ENCODE measurements around the gene UAP1L1.
"Not testable (repeated sequence)": the region's sequence is repeated elsewhere in the genome, so short reads cannot be mapped to it uniquely, and the experiment has no call there.

The UAP1L1 gene

DNA sequence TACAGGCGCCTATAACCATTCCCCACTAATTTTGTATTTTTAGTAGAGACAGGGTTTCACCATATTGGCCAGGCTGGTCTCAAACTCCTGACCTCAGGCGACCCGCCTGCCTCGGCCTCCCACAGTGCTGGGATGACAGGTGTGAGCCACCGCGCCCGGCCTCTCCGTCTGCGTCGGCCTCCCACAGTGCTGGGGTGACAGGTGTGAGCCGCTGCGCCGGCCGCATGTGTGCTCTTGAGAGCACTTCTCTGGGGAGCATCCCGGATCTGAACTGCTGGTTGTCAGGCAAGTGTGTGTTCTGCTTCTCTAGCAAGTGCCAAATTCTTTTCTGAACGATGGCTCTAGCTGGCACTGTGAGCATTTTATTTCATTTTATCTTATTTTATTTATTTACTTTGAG, 19.8 kb upstream of the UAP1L1 start:
- DNase-seq = no peak

DNA sequence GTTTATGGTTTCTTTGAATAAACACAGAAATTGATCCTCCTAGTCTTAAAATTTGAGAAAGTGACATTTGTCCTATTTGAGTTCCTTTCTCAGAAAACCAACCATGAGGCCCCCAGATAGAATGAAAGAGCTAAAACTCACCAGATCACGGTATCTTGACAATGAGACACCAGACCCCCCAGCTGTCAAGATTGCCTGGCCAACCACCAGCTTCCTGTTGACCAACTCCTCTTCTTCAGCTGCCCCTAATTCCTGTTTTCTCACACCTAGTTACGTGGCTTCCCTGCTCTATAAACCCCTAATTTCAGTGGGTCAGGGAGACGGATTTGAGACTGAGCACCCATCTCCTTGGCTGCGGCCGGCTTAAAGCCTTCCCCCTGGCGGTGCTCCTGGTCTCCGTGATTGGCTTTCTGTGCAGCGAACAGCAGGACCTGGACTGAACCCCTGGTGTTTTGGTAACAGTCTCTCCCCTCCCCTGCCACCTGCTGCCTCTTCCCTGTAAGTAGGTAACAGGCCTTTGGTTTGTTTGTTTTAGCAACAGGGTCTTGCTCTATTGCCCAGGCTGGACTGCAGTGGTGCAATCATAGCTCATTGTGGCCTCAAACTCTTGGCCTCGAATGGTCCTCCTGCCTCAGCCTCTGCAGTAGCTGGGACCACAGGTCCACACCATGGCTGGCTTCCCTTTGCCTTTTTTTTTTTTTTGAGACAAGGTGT, 18.6 kb upstream of the UAP1L1 start:
- DNase-seq = peak; percentile 93

DNA sequence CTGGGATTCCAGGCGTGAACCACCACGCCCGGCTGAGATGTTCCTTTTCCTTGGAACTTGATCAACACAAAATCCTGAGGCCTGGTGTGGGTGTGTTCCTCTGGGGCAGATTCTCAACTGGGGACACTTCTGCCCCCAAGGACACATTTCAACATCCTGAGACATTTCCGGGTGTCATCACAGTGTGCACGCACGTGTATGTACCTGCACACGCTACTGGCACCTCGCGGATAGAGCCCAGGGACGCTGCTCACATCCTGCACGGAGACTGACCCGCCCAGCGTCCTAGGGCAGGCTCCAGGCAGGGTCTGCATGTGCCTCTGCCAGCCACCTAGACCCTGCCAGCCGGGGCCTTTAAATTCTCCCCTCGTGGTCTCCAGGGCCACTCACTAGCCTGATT, 14.9 kb upstream of the UAP1L1 start:
- no peak for DNase-seq

DNA sequence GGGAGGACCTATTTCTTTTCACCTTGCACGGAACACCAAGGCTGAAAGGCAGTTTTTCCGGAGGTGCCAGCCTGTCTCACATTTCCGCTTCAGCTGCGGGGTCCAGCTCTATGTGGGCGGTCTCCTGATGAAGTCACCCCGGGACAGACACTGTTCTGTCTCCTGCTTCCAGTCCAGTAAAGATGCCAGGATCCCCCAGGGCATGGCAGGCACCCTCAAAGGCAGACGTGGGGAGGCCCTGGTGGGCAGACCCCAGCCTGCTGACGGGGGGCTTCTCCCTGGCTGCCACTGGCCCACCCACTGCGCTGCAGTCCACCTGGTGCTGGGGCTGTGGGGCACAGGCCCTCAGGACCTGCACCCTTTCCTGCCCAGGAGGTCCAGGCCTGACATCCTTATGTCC, 14.5 kb upstream of the UAP1L1 start:
- not testable (repeated sequence) for DNase-seq

DNA sequence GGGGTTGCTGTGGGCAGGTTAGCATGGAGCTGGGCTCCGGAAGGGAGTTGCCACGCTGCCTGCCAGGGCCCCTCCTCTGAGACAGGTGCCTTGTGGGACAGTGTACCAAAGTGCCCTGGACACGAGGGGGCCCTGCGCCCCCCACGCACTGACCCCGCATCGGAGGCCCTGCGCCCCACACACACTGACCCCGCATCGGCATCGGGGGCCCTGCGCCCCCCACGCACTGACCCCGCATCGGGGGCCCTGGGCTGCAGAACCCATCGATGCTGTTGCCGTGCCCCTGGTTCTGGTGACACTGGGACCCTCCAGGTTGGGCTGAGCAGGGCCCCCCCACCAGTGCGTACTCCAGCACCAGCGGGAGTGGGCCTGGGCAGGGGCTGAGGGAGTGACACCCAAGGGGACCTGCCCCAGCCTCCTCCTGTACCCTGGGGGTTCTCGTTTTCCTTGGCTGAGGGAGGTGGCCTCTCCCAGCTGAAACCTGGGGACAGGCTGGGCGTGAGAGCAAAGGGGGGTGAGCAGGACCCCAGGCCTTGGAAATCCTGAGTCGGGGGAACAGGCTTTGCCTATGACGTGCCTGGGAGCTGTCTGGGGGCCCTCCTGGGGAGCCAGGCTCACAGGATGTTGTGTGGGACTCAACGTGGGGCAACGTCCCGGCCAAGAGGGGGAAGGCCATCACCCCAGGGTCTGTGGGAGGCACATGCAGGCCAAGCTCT, 13.8 kb upstream of the UAP1L1 start:
- no peak for DNase-seq

DNA sequence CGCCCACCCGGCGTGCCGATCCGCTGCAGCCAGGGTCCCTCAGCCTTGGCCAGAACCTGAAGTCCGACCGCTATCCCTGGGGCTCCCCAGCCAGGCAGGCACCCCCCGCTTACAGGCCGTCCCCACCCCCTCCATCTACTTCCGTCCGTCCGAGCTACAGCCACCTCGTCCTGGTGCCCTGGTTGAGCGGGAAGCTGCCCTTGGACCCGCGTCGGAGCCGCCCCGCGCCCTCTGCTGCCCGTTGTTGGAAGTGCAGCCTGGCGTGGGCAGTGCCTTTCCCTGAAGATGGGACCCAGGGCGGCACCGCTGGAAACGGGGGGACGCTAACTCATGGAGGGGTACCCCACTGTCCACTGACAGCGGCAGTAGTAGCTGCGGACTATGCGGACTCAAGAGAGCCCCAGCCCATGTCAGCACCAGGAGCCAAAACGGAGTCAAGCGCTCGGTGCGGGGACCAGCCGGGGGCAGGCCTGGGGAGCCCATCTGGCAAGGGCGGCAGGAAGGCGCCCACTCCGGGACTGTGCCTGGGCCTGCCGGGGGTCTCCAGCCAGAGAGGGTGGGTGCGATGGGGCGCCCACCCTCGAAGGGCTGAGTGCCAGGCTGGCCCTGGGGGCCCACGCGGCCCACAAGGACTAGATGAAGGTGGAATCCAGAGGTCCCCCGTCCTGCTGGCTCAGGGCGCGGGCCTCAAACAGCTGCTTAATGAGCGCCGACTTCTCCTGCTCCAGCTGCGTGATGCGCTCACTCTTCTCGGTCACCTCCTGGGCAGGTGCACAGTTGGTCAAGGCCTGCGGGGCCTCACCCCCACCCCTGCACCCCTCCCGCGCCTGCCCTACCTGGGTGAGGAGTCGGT, 13.1 kb upstream of the UAP1L1 start:
- peak; percentile 62 for DNase-seq

DNA sequence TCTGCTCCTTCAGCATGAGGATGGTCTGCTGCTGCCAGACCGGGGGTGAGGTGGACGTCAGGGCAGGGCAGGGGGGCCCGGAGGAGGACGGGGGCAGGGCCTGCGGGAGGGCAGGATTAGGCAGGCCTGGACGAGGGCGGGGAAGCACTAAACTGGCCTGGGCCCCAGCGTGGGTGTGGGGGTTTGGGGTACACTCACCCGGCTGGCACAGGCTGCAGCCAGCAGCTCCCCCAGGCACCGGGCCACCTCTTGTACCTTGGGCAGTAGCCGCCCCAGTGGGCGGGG, 12.5 kb upstream of the UAP1L1 start:
- no peak for DNase-seq

DNA sequence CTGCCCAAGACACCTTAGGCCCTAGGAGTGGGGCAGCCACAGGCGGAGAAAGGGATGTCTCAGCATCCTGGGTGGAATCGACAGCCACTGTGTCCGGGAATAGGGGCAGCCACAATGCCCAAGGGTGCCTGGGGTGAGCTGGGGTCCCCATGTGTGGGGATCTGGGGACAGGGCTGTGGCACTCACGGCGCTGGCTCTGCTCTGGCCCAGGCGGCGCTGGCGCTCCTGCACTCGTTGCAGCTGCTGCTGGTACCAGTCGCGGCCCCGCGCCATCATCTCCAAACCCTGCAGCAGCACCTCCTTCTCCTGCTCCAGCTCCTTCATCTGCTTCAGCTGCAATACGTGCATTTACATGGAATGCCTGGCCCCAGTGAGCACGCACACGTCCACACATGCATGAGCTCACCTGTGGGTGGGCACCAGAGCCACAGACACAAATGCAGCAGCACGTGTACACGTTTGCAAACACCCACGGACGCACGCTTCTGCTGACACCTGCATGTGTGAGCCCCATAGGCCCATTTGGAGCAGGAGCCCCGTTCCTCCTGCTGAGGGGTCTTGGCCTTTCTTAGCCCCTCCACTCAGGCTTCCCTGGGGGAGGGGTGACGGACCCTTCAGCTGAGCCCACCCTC, 11.9 kb upstream of the UAP1L1 start:
- DNase-seq = no peak

DNA sequence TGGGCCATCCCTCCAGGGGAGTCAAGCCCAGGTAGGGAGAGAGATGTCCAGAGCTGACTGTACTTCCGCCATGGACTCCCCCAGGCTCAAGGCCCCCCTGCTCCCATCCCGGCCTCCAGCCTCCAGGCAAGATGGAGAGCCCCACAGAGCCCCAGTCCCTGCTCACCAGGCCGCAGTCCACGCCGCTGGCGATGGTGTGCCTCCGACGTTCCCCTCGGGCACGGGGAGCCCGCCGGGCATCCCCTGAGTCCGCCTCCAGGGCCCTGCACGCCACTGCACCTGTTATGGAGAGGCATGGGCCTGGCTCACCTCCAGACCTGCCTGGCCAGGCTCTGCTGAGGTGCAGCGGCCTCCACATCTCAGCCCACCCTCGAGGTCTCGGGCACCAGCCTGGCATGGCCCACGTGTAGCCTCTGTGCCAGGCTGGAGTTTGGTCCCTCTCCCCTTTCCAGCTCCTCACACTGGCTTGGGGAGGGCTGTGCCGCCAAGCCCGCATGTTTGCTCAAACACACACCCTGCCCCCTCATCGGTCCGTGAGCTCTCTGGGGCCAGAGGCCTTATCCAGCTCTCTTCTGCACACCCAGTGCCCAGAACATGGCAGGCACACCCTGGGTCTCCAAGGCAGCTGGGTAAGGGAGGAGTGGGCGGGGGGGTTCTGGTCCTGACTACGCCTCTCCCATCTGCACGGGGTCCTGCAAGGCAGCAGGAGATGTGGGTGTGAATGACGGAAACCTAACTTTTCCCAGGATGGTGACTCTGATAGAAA, 11.0 kb upstream of the UAP1L1 start:
- DNase-seq = no peak

DNA sequence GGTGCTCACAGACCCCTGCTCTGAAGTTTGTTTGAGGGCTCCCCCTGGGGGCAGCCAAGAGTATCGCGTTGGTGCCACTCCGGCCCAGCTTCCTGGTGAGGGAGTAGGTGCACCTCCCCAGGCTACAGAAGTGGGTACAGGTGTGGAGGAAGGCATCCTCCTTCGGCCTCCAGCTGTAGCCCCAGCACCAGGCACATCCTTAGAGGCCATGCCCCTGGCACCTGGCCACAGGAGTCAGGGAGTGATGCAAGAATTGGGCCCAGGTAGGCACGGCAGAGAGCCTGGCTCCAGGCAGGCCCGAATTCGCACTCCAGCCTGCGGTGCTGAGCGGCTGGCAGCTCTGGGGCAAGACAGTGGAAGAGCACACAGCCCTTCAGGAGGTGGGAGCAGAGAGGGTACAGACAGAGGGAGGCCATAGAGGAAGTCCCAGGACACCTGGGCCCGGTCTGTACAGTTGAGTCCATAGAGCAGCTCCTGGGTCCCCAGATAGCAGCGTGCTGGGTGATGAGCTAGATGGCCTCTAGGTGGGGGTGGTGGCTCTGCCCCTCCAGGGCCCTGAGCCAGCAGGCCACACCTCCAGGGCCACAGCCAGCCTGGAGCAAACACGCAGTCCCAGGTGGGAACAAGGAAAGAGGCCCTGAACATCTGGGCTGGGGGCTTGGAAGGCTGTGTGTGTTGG, 9.3 kb upstream of the UAP1L1 start:
- peak; percentile 88 for DNase-seq

DNA sequence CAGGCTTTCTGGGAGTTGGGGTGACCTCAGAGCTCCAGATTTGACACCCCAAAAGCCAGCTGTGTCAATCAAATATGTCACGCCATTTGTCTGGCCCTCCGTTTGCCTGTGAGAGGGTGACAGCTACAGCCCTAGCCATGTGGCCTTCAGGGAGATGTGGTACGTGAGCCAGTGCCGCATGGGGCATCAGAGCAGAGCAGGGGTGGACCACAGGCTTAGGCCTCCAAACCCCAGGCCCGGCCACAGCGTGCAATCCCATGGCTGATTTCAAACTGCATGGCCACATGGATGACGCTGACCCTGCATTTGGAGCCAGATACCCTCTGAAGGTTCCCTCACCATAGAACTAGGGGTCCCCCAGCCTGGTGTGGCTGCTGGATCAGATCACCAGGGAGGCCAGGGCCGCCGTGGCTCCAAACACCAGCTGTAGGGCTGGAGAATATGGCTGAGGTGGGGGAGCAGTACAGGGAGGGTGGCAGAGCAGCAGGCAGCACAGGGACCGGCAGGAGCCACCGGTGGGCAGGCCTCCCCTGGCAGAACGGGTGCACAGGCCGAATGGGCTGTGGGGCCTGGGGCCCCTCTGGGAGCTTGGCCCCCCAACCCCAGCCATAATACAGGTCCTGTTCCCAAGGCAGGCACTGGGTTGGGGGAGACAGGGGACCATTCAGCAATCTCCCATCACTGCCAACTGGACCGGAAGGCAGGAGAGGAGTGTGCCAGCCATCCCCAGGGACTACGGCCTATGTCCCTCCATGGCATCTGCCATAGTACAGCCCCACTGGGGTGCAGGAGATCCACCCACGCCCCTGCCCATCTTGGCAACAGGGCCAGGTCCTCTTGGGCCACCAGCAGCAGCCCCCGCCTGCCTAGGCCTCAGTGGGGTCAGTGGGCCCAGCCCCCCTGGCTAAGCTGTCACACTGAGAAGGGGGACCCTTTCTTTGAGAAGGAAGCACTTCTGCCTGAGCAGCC, 8.5 kb upstream of the UAP1L1 start:
- DNase-seq = no peak

DNA sequence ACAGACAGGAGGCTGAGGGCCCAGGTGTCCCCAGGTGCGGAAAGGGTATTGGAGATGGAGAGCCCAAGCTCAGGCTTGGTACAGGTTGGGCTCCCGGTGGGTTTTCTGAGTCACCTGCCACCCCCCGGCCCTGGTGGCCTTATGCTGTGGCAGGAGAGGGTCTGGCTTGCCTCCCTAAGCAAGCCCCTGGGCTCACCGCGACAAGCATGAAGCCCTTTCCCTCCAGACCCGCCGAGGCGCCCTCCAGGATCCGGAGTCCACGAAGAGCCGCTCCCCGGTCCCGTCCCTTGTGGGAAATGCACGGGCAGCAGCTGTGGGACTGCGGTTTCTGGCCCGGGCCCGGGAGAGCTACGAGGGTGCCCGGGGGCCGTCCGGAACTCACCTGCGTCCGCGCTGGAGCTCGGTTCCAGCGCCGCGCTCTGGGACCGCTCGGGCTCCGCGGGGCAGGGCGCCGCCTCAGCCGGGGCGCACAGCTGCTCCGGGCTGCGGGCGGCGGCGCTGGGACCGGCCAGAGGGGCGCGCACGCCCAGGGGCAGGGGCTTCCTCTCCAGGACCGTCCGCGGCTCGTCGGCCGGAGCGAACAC, 7.7 kb upstream of the UAP1L1 start:
- peak; percentile 46 for DNase-seq

DNA sequence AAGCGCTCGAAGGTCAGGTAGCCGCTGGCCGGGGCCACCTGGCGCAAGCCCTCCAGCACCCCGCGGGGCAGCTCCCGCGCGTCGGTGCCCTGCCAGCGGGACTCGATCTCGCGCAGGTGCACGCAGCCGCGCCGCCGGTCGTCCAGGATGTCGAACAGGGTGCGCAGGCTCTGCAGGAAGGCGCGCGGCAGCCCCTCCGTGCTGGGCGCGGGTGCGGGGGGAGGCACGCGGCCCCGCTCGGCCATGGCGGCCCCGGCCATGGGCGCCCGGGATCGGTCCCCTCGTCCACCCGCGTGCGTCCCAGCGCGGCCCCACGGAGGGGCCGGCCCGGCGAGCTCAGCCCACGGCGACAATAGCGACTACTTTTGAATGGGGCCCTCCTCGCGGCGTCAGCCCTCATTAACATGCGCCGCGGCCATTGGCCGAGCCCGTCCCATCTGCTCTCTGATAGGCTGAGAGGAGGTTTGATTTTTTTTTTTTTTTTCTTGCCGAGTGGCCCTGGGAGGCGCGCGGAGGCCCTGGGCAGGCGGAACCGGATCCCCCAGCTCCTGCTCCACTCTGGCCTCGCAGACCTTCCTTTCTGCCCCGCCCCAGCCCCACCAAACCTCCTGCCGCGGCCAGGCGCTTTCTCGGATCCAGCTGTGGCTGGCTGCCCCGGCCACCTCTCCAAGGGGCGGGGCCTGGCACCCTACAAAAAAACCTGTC, 7.0 kb upstream of the UAP1L1 start, which contains the start of gene SAPCD2:
Gene SAPCD2, minus strand, starts transcription at position 357 of the 705 bp plus-strand sequence. Its CDS starts 97 bp downstream, at position 260.
- peak; percentile 97 for DNase-seq

DNA sequence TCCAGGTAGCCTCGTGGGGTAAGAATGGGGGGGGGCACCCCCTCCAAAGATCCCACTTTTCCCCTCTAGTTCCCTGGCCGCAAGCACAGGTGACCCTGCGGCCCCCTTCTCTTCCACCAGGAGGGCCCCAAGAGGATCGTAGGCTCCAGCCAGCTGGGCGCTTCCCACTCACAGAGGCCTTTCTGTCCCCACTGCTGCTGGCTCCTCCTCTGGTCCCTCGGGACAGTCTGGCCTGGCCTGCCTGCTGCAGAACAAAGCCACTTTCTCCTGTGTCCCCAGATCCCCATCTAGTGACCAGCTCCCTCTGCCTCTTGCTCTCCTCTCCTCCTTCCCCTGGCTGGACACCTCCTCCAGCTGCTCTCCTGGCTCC, 6.4 kb upstream of the UAP1L1 start:
- DNase-seq = peak; percentile 77

DNA sequence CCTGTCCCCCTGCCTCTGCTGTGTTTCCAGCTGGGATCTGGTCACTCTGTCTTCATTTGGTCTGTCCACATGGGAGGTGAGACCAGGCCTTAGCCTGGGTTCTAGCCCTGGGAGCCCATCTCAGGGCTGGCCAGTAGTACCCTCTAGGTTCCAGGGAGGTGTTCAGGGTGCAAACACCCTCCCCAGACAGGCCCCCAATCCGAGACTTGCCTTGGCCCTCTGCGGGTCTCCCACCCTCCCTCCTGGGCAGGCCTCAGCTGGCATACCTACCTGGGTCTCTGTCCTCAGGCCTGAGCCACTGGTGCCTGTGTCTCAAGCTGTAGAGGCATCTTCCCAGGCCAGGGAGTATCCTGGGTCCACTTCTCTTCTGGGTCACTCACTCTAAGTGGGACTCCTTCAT, 6.0 kb upstream of the UAP1L1 start:
- DNase-seq = peak; percentile 17

DNA sequence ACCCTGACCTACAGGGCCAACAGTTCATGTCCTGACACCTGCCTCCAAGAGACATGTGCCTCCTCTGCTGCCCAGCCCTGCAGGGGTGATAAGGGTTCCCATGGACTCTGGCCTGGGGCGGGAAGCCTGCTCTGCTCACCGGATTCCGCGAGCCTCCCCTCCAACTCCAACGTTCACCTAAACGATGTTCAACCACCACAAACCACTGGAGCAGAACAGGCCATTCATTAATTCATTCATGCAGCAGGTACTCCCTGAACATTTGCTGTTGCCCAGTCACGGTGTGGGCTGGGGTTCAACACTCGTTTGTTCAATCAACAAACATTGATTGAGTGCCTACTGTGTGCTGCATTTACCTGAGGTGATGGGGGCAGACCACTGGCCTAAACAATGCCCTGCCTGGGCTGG, 3.3 kb upstream of the UAP1L1 start:
- DNase-seq = no peak

DNA sequence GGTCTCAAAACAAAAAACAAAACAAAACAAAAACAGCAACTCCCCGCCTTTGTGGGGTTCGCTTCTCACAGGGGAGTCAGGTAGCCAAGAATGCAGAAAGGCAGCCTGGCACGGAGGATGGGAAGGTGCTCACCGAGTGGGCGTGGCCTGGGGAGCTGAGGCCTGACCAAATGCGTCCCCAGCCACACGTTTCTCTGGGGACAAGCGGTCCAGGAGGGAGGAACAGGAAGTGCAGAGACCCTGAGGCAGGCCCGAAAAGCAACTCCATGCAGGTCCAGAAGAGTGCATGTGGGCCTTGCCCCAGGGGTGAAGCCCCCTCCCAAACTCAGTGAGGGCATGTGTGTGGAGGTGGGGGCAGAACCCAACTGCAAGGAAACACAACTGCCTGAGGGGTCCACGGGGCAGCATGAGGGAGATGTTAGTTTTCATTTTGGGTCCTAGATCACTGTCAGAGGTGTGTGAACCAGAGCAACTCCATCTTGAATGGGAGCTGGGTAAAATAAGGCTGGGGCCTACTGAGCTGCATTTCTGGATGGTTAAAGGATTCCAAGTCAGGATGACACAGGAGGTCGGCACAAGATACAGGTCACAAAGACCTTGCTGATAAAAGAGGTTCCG, 2.6 kb upstream of the UAP1L1 start:
- DNase-seq = no peak

DNA sequence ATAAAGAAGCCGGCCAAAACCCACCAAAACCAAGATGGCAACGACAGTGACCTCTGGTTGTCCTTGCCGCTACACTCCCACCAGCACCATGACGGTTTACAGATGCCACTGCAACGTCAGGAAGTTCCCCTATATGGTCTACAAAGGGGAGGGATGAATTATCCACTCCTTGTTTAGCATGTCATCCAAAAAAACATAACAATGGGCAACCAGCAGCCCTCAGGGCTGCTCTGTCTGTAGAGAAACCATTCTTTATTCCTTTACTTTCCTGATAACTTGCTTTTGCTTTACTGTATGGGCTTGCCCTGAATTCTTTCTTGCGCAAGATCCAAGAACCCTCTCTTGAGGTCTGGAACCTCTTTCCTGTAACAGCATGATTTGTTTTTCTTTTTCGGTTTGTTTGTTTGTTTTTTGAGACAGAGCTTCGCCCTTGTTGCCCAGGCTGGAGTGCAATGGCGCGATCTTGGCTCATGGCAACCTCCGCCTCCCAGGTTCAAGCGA, 2.0 kb upstream of the UAP1L1 start:
- DNase-seq = no peak

DNA sequence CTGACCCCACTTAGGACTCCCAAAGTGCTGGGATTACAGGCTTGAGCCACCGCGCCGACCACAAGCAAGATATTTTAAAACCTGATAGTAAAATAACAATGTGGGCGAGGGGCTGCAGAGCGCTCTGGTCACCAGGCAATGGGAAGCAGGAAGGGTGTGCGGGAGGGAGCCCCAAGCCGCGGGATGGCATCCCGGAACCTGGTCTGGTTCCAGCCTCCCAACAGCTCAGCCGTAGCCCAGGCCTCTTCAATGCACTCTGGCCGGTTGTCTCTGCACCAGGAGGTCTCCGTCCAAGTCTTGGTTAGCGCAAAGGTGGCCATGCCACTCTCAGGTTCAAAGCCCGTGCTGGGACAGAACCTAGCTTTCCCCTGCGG, 694 bp upstream of the UAP1L1 start:
- DNase-seq = no peak

All from NCI-H82 (cell line).